Measurements from ENCODE around the gene CCL13.

Gene CCL13

DNA sequence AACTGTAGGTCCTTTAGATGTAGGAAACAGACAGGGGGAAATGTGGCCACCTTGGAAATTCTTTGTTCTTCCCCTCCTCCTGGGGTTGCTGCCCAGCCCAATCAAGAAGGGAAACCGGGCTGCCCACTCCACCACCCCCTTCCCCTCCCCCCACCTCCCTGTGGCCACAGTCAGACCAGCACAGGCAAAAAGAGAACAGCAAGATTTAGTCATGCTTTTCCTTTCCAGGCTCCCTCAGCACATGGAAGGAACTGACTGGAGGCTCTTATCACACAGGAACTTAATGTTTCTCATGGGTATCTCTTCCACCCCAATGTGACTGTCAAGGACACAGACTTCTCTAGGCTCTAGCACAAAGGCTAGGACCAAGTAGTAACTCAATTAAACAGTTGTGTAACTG lies 9.7 kb downstream of the CCL13 start:
- DNase-seq (ENCODE audit: low spot score) (no peak), ATAC-seq (ENCODE audit: low read depth) (no peak)
- TF ChIP-seq, protein P1, sequence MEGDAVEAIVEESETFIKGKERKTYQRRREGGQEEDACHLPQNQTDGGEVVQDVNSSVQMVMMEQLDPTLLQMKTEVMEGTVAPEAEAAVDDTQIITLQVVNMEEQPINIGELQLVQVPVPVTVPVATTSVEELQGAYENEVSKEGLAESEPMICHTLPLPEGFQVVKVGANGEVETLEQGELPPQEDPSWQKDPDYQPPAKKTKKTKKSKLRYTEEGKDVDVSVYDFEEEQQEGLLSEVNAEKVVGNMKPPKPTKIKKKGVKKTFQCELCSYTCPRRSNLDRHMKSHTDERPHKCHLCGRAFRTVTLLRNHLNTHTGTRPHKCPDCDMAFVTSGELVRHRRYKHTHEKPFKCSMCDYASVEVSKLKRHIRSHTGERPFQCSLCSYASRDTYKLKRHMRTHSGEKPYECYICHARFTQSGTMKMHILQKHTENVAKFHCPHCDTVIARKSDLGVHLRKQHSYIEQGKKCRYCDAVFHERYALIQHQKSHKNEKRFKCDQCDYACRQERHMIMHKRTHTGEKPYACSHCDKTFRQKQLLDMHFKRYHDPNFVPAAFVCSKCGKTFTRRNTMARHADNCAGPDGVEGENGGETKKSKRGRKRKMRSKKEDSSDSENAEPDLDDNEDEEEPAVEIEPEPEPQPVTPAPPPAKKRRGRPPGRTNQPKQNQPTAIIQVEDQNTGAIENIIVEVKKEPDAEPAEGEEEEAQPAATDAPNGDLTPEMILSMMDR (IDR thresholded peaks at IDR 0.05; ENCODE audit: poor library complexity, severe bottlenecking): no peak
- H3K27me3 ChIP-seq (ENCODE audit: insufficient read depth, poor library complexity, severe bottlenecking): no peaks in the 10 kb centered on the region
- H3K9me3 ChIP-seq (ENCODE audit: severe bottlenecking): no peaks in the 10 kb centered on the region
- H3K4me1 ChIP-seq (ENCODE audit: insufficient read depth, poor library complexity, severe bottlenecking): no peaks in the 10 kb centered on the region
- no peak overlapping the region for H3K4me3 ChIP-seq (ENCODE audit: severe bottlenecking)
- H3K36me3 ChIP-seq (ENCODE audit: low read depth): no peaks in the 10 kb centered on the region
- H3K27ac ChIP-seq (ENCODE audit: poor library complexity, severe bottlenecking): no peak overlapping the region

DNA sequence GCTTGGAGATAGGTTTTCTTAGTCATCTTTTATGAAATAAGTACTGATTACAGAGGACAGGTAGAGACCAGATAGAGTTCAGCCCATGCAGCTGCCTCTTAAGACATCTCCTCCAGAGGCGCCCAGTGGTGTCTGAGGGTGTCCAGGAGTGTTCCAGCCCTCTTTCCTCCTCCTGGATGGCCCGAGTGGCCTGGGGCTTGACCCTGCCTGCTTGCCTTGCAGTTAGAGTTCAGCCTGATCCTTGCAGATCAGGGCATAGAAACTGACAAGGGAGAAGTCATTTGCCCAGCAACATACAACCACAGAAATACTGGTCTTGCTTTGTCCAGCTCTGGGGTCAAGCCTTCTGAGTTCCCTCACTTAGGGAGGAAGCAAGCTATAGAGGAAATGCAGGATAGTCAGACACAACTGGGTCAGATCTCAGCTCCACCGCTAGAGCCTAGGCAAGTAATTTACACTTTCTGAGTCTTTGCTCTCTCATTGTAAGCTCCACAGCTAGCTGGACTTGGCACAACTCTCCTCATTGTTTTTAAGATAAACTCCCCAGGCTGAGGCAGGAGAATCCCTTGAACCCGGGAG lies 10.3 kb downstream of the CCL13 start:
- Histone ChIP-seq H3K4me1 (ENCODE audit: insufficient read depth, poor library complexity, severe bottlenecking) (no peaks in the 10 kb centered on the region), H3K27me3 (ENCODE audit: insufficient read depth, poor library complexity, severe bottlenecking) (no peaks in the 10 kb centered on the region), H3K36me3 (ENCODE audit: low read depth) (no peaks in the 10 kb centered on the region), H3K27ac (ENCODE audit: poor library complexity, severe bottlenecking) (no peak overlapping the region), H3K4me3 (ENCODE audit: severe bottlenecking) (no peak overlapping the region), H3K9me3 (ENCODE audit: severe bottlenecking) (no peaks in the 10 kb centered on the region)
- DNase-seq (ENCODE audit: low spot score): no peak
- ATAC-seq (ENCODE audit: low read depth): no peak
- TF ChIP-seq, protein P1 (IDR thresholded peaks at IDR 0.05; ENCODE audit: poor library complexity, severe bottlenecking): no peak

DNA sequence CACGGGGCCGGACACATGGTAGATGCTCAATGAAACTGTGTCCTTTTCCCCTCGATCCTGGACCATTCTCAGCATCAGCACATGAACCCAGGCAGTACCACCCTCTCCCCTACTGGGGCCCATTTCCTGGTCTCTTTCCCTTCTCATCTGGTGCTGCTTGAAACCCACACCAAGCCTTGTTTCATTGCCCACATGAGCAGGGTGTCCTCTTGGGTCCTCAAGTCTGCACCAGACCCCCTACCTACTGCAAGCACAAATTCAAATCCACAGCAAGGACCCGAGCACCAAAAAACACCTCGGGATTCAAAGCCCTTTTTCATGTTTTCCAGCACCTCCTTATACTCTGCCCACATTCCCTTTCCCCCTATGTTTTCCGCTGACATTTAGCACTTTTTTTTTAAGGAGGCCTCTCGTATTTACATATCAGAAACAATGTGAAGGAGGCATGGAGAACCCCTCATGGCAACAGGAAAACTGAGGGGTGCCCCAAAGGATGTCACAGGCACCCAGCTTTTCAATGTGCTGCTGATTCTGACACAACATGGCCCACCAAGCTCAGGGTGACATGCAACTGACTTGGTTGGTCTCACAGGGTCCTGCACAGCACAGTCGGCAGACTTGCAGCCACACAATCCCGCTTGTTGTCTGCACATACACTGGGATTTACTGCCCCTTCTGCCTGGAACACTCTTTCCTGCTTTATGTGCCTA lies 11.4 kb downstream of the CCL13 start:
- H3K36me3 ChIP-seq (ENCODE audit: low read depth): no peaks in the 10 kb centered on the region
- no peaks in the 10 kb centered on the region for H3K27me3 ChIP-seq (ENCODE audit: insufficient read depth, poor library complexity, severe bottlenecking)
- TF ChIP-seq, protein P1 (IDR thresholded peaks at IDR 0.05; ENCODE audit: poor library complexity, severe bottlenecking): no peak
- no peak overlapping the region for H3K27ac ChIP-seq (ENCODE audit: poor library complexity, severe bottlenecking)
- ATAC-seq (ENCODE audit: low read depth) (no peak), DNase-seq (ENCODE audit: low spot score) (no peak)
- no peaks in the 10 kb centered on the region for H3K4me1 ChIP-seq (ENCODE audit: insufficient read depth, poor library complexity, severe bottlenecking)
- H3K9me3 ChIP-seq (ENCODE audit: severe bottlenecking): no peaks in the 10 kb centered on the region
- no peak overlapping the region for H3K4me3 ChIP-seq (ENCODE audit: severe bottlenecking)

DNA sequence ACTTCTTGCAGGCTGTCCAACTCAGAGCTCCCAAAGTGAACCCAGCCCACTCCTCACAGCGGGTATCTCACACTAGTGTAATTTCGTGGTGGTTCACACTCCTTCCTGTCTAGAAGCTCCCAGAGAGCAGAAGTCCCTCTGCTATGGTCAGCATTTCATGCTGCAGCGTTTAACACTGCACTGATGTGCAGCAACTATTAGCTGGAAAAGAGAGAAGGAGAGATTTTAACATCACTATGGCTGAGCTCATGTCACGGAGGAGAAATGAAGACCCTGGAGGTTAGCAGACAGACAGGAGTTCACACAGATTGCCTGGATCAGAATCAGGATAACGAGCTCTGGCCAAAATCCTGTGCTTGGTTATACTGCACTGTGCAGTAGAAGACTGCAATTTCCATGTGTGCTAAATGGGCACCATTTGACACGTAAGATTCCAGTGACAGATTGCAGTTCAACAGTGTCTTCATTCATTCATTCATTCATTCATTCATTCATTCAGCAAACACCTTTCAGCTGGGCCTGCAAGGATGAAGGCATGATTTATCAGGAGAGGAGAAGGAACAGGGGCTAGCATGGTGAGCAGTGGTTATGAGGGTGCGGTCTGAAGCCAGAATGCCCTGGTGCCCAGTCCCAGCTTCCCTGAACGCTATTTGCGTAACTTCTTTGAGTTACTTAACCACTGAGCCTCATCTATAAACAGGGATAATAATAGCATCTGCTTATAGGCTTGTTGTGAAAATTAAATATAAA lies 12.1 kb downstream of the CCL13 start:
- H3K9me3 ChIP-seq (ENCODE audit: severe bottlenecking): no peaks in the 10 kb centered on the region
- H3K4me3 ChIP-seq (ENCODE audit: severe bottlenecking): no peak overlapping the region
- ATAC-seq (ENCODE audit: low read depth) (no peak), DNase-seq (ENCODE audit: low spot score) (no peak)
- H3K27me3 ChIP-seq (ENCODE audit: insufficient read depth, poor library complexity, severe bottlenecking): no peaks in the 10 kb centered on the region
- H3K36me3 ChIP-seq (ENCODE audit: low read depth): no peaks in the 10 kb centered on the region
- no peak overlapping the region for H3K27ac ChIP-seq (ENCODE audit: poor library complexity, severe bottlenecking)
- H3K4me1 ChIP-seq (ENCODE audit: insufficient read depth, poor library complexity, severe bottlenecking): no peaks in the 10 kb centered on the region
- TF ChIP-seq, protein P1 (IDR thresholded peaks at IDR 0.05; ENCODE audit: poor library complexity, severe bottlenecking): no peak

Measured in RWPE2 (cell line).